Esophagus (tissue), 2 donors: Measurements from ENCODE around the gene INPP5E. TPM values are rescaled to one million over a fixed set of nuclear protein-coding genes. Genes with fewer than 3 reads are reported as not detected.

Experiments
- H3K27ac ChIP-seq, 2 donors: one replicate each; pipeline ENCODE4 v1.5.1; 2013; ENCODE audit warnings: low read depth in 2 of 2, mild to moderate bottlenecking in 2 of 2, inconsistent platforms in 1 of 2, low read length in 1 of 2, moderate library complexity in 1 of 2
- H3K27me3 ChIP-seq, 2 donors: one replicate each; pipeline ENCODE4 v1.6.1; 2013; ENCODE audit warnings: low read length in 2 of 2, control low read depth in 1 of 2, mild to moderate bottlenecking in 1 of 2; ENCODE audit not compliant: insufficient read depth in 2 of 2, control insufficient read depth in 1 of 2
- H3K36me3 ChIP-seq, 2 donors: one replicate each; pipeline ENCODE4 v1.6.1; 2013; ENCODE audit warnings: low read length in 1 of 2; ENCODE audit not compliant: control insufficient read depth in 2 of 2, insufficient read depth in 2 of 2
- H3K4me1 ChIP-seq, 2 donors: one replicate each; pipeline ENCODE4 v1.6.1; 2013; ENCODE audit warnings: low read length in 1 of 2; ENCODE audit not compliant: control insufficient read depth in 2 of 2, insufficient read depth in 2 of 2
- H3K4me3 ChIP-seq, 2 donors: one replicate each; pipeline ENCODE4 v1.5.1; 2013; ENCODE audit warnings: low read length in 2 of 2, mild to moderate bottlenecking in 2 of 2, low read depth in 1 of 2, moderate library complexity in 1 of 2
- H3K9me3 ChIP-seq, 2 donors: one replicate each; pipeline ENCODE4 v1.6.1; 2013; ENCODE audit warnings: mild to moderate bottlenecking in 2 of 2, low read depth in 1 of 2, low read length in 1 of 2, moderate library complexity in 1 of 2; ENCODE audit not compliant: control insufficient read depth in 2 of 2, insufficient read depth in 1 of 2
- WGBS, 2 donors: extraction: QIAGEN DNeasy Blood & Tissue Kit; methylation state at CpG; one replicate each; pipeline ENCODE4 v1.1.7; 2013; 5-methylcytosine and 5-hydroxymethylcytosine counted together
- polyA plus RNA-seq, 2 donors: library from polyadenylated mRNA; stranded (reverse); fragments of 200-250 nt; gene quantifications; one replicate each; pipeline ENCODE4 v1.2.3, GENCODE V29; 2013
- donor health status: healthy with polysubstance abuse.
- donor health status: Bipolar disorder and iron deficiency.

Gene INPP5E
- polyA plus RNA-seq, 2 donors, result 6.2 to 10.5 TPM

DNA sequence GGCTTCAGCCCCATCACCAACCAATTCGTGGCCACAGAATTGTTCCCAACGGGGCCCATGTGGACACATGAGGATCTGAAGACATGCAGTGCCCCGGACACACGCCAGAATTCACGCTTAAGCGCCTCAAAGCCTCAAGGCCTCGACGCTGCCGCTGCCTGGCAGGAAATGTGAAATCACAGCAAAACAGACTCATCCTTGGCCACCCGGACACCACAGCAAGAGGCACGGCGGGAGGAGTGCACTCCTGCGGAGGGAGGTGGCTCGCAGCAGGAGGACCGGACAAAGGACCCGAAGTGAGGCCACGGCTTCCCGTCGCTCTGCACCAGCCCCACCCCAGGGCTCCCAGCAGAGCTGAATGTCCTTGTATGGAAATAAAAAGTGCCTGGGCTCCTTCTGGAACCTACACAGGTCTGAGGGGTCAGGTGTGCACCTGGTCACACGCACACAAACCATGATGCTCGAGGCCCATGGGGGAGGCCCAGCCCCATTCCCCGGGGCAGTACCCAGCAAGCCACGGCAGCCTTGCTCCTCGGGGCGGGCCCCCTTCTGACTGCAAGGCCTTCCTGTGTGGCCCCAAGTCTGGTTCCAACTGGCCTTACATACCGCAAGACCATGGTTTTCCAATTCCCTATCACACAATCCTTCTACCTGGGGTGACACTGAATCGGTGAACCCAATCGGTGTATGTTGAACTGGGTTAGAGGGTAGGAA lies 33.2 kb upstream of the INPP5E start:
- H3K9me3 ChIP-seq, result no peaks in the 10 kb centered on the region
- H3K4me1 ChIP-seq, result no peaks in the 10 kb centered on the region
- WGBS, 2 donors, result 88 to 91% methylated on average over 28 of the region's 28 CpGs
- H3K27ac ChIP-seq, result no peak overlapping the region
- no peaks in the 10 kb centered on the region for H3K27me3 ChIP-seq
- no peak overlapping the region for H3K4me3 ChIP-seq
- peaks cover 23 to 74% of the 10 kb centered on the region in 2 donors for H3K36me3 ChIP-seq

DNA sequence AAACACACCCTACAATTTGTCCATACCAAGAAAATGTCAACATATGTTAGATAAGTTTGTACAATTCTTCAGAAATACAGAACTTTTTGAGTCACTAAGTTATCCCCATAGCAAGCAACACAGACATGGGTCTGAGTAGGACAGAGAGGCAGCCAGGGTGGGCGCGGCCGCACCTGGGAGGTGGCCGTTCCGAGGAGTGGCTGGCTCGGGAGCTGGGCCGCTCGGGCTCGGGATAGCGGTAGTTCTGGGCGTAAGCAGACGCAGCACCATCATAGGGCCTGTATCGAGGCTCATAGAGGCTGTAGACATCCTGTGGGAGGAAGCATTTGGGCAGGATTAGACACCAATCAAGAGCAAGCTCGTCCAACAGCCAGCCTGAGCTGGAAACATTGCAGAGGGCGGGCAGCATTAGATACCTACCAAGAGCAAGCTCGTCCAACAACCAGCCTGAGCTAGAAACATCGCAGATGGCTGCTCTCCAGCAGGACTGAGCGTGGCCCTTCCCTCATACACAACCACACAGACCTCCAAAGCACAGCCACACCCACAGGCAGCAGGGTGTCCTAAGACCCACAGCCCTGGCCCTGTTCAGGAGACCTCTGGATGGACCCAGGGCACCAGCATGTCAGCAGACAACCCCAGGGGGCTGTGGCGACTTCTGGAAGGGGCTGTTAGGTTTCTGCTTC lies 32.3 kb upstream of the INPP5E start:
- Histone ChIP-seq H3K27ac (no peak overlapping the region), H3K4me1 (no peaks in the 10 kb centered on the region), H3K9me3 (no peaks in the 10 kb centered on the region), H3K36me3 (peaks cover 24 to 72% of the 10 kb centered on the region in 2 donors), H3K4me3 (no peak overlapping the region), H3K27me3 (no peaks in the 10 kb centered on the region)
- 90 to 94% methylated on average over 19 of the region's 19 CpGs for WGBS, 2 donors

DNA sequence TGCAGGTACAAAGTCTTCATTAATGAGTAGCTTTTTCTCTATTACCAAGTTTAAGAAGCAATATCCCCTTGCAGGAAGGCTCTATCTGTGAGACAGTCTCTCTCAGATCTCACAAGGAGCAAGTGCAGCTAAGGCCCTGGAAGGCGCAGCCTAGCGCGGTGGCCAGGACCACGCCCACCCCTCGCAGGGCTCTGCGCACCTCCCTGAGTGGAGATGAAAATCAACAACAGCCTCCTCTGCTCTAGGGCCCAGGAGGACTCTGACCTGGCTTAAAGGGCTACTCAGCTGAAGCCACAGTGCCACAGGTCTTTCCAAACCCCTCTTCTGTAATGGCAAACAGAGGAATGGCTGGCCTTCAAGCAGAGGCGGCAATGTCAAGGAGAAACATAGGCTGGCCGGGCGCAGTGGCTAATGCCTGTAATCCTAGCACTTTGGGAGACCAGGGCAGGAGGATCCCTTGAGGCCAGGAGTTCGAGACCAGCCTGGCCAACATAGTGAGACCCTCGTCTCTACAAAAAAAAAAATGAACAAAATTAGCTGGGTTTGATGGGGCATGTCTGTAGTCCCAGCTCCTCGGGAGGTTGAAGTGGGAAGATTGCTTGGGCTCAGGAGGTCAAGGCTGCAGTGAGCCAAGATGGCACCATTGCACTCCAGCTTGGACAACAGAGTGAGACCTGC lies 31.3 kb upstream of the INPP5E start:
- Histone ChIP-seq H3K4me3 (no peak overlapping the region), H3K27ac (no peak overlapping the region), H3K27me3 (no peaks in the 10 kb centered on the region), H3K9me3 (no peaks in the 10 kb centered on the region), H3K36me3 (peaks cover 21 to 72% of the 10 kb centered on the region in 2 donors), H3K4me1 (no peaks in the 10 kb centered on the region)
- 94 to 95% methylated on average over 12 of the region's 12 CpGs for WGBS, 2 donors

DNA sequence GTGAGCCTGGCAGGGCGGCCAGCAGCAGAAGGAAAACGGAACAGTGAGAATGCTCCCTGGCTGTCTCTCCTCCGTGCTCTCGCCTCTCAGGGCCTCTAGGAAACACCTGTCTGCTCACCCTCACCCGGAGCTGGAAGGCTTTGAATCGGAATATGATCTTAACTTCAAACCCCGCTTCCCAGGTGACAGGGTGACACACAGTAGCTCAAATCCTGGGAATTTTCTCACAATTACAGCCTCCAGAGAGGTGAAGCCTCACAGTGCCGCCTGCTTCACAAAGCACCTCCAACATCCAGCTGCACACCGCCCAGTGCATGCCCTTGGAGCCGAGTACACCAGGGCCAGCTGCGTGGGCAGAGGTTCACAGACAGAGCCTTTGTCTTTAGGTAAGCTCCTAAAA lies 30.7 kb upstream of the INPP5E start:
- no peak overlapping the region for H3K27ac ChIP-seq
- H3K36me3 ChIP-seq, result peaks cover 20 to 72% of the 10 kb centered on the region in 2 donors
- WGBS, 2 donors, result 86 to 88% methylated on average over 11 of the region's 11 CpGs
- H3K4me3 ChIP-seq, result no peak overlapping the region
- no peaks in the 10 kb centered on the region for H3K9me3 ChIP-seq
- no peaks in the 10 kb centered on the region for H3K27me3 ChIP-seq
- H3K4me1 ChIP-seq, result no peaks in the 10 kb centered on the region

DNA sequence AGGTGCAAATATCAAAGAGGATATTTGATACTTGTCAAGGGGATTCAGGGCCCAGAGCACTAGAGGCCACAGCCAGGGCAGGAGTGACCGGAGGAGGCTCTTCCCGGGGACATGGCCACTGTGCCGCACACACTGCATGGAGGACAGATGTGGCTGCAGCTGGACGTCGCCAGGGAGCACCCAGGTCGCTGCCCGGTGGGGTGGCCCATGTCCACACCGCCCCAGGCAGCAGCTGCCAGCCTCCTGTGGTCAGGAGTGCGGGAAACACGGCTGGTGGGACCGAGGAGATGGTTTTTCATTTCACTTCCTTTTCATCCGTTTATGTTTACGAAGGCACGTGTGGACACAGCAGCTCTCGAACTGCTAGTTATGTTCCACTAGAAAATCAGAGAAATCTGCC lies 28.1 kb upstream of the INPP5E start:
- Histone ChIP-seq H3K36me3 (peaks cover 14 to 65% of the 10 kb centered on the region in 2 donors), H3K27ac (no peak overlapping the region), H3K27me3 (no peaks in the 10 kb centered on the region), H3K9me3 (no peaks in the 10 kb centered on the region), H3K4me1 (no peaks in the 10 kb centered on the region), H3K4me3 (no peak overlapping the region)
- 84 to 87% methylated on average over 15 of the region's 15 CpGs for WGBS, 2 donors

DNA sequence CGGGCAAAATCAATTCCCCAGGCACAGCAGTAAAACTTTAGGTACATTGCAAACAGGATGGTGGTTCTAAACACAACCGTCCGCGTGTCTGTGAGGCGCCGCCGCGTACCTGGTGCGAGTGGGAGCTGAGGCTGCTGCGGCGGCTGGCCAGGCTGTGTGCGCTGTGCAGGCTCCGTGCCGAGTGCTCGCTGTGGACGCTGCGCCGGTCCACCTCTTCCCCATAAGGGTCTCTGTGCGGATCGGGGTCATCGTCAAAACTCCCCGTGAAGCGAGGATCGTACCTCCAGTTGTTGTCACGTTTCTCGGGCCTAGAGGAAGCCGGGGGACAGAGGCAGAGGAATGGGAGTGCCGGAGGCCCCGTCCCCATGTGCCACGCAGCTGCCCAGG lies 26.5 kb upstream of the INPP5E start:
- Histone ChIP-seq H3K27ac (no peak overlapping the region), H3K4me3 (no peak overlapping the region), H3K9me3 (no peaks in the 10 kb centered on the region), H3K4me1 (no peaks in the 10 kb centered on the region), H3K36me3 (peaks cover 23 to 62% of the 10 kb centered on the region in 2 donors), H3K27me3 (no peaks in the 10 kb centered on the region)
- 96 to 97% methylated on average over 30 of the region's 30 CpGs for WGBS, 2 donors

DNA sequence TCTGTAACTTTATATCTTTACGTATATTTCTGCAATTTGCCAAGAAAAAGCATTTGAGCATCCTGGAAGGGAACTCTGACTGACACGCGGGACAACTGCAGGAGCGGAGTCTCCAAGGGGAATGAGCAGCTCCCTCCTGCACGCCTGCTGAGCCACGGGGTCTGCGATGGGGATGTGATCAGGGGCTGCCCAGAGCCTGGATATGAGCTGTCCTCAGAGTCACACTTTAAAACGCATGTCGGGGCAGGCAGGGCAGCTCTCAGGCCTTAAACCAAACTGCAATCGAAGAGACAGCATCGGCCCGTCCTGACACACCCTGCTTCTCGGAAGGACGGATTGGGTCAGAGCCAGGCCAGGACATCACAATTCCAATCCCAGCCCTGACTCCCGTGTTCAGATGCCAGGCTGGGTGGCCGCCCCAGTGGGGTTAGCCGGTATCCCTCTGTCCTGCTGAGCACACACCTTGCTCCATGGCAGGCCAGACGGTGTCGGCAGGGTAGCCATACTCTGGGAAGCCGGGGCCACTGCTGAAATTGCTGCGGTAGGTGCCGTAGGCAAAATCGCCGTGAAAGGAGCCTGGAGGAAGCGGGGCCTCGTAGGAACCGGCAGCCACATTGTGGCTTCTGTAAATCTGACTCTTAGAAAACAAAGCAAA lies 26.0 kb upstream of the INPP5E start:
- Histone ChIP-seq H3K27ac (no peak overlapping the region), H3K9me3 (no peaks in the 10 kb centered on the region), H3K4me1 (no peaks in the 10 kb centered on the region), H3K4me3 (no peak overlapping the region), H3K27me3 (no peaks in the 10 kb centered on the region), H3K36me3 (peaks cover 27 to 62% of the 10 kb centered on the region in 2 donors)
- 92 to 93% methylated on average over 27 of the region's 27 CpGs for WGBS, 2 donors

DNA sequence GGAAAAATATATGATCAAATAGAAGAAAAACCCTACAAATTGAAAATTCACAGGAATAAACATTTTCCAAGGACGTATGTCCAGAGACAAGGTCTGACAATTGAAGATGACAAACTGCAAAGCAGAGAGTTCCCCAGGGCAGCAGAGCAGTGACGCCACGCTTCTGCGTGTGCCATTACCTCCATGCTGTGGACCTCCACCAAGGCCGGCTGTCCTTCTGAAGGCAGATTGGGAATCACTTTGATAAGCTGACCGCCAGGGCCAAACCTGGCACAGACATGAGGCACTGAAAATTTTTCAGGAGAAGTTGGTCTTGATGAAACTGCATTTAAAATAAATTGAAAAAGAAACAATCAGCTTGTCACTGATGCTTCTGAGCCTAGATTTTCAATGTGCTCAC lies 24.6 kb upstream of the INPP5E start:
- Histone ChIP-seq H3K36me3 (peaks cover 26 to 60% of the 10 kb centered on the region in 2 donors), H3K27ac (no peak overlapping the region), H3K4me1 (no peaks in the 10 kb centered on the region), H3K27me3 (no peaks in the 10 kb centered on the region), H3K9me3 (no peaks in the 10 kb centered on the region), H3K4me3 (no peak overlapping the region)
- 93 to 94% methylated on average over 6 of the region's 6 CpGs for WGBS, 2 donors

DNA sequence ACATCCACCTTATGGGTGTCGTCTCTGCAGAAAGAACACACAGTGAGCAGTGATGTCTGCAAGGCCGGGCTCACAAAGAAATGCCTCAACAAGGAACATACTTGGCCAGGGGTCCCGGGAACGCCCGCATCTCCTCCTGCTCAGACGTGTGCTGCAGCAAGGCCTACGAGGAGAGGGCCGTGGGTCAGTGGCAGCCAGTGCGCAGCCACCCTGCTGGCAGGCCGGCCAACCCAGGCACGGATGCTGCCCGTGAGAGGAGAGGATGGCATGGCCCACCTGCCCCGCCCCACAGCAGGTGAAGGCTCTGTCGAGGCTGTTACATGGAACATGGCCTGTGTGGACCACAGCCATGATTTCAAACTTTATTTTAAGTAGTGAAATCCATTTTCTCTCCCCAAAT lies 23.9 kb upstream of the INPP5E start:
- no peaks in the 10 kb centered on the region for H3K9me3 ChIP-seq
- no peaks in the 10 kb centered on the region for H3K27me3 ChIP-seq
- WGBS, 2 donors, result 88 to 89% methylated on average over 14 of the region's 14 CpGs
- peaks cover 26 to 59% of the 10 kb centered on the region in 2 donors for H3K36me3 ChIP-seq
- no peak overlapping the region for H3K4me3 ChIP-seq
- H3K4me1 ChIP-seq, result no peaks in the 10 kb centered on the region
- H3K27ac ChIP-seq, result no peak overlapping the region
